SK-N-SH (cell line): ENCODE measurements around the gene SRRM2.

Experiments
- EP300 ChIP-seq, 2 experiments: IDR thresholded peaks; 2 replicates each; pipeline versions ENCODE4 v1.4.0 to v1.6.1; 2012; ENCODE audit warnings: borderline replicate concordance in 1 of 2, low read depth in 1 of 2, low read length in 1 of 2
- NFIC ChIP-seq: IDR thresholded peaks from 2 replicates; pipeline ENCODE4 v1.4.0; 2012; ENCODE audit warnings: borderline replicate concordance
- REST ChIP-seq: IDR thresholded peaks from 2 replicates; pipeline ENCODE4 v1.6.1; 2012; ENCODE audit warnings: mild to moderate bottlenecking, low read depth, low read length, moderate library complexity
- SIN3A ChIP-seq: IDR thresholded peaks from 2 replicates; pipeline ENCODE4 v1.6.1; 2012; ENCODE audit warnings: low read depth, mild to moderate bottlenecking, low read length, moderate library complexity, borderline replicate concordance
- TAF1 ChIP-seq: IDR thresholded peaks from 2 replicates; pipeline ENCODE4 v1.6.1; 2012; ENCODE audit warnings: low read depth, mild to moderate bottlenecking, low read length, moderate library complexity, borderline replicate concordance
- TCF12 ChIP-seq: IDR thresholded peaks from 2 replicates; pipeline ENCODE4 v1.4.0; 2012
- TF ChIP-seq, protein P1 (sequence below): fragments of 200-600 bp; sonication (generic); IDR thresholded peaks from 2 replicates; pipeline ENCODE4 v1.6.1; 2017; ENCODE audit warnings: antibody characterized with exemption, mild to moderate bottlenecking, moderate library complexity
- TF ChIP-seq, protein P2 (sequence below): fragments of 150-350 bp; IDR thresholded peaks from 2 replicates; pipeline ENCODE4 v1.6.1; 2017; ENCODE audit warnings: antibody characterized with exemption, low read length, low read depth, borderline replicate concordance

- no peak for TF ChIP-seq SIN3A
- TF ChIP-seq, protein P1, sequence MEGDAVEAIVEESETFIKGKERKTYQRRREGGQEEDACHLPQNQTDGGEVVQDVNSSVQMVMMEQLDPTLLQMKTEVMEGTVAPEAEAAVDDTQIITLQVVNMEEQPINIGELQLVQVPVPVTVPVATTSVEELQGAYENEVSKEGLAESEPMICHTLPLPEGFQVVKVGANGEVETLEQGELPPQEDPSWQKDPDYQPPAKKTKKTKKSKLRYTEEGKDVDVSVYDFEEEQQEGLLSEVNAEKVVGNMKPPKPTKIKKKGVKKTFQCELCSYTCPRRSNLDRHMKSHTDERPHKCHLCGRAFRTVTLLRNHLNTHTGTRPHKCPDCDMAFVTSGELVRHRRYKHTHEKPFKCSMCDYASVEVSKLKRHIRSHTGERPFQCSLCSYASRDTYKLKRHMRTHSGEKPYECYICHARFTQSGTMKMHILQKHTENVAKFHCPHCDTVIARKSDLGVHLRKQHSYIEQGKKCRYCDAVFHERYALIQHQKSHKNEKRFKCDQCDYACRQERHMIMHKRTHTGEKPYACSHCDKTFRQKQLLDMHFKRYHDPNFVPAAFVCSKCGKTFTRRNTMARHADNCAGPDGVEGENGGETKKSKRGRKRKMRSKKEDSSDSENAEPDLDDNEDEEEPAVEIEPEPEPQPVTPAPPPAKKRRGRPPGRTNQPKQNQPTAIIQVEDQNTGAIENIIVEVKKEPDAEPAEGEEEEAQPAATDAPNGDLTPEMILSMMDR = peak; percentile 18; the same call in 1 of the 2 replicates
- TF ChIP-seq, protein P2, sequence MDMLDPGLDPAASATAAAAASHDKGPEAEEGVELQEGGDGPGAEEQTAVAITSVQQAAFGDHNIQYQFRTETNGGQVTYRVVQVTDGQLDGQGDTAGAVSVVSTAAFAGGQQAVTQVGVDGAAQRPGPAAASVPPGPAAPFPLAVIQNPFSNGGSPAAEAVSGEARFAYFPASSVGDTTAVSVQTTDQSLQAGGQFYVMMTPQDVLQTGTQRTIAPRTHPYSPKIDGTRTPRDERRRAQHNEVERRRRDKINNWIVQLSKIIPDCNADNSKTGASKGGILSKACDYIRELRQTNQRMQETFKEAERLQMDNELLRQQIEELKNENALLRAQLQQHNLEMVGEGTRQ = no peak
- no peak for TF ChIP-seq TAF1
- no peak for TF ChIP-seq EP300 (IDR thresholded peaks at IDR 0.05; ENCODE audit: borderline replicate concordance in 1 of 2, low read depth in 1 of 2, low read length in 1 of 2)
- no peak for TF ChIP-seq TCF12
- TF ChIP-seq NFIC = no peak
- TF ChIP-seq REST = no peak
These were observed 17.9 kb downstream of the SRRM2 start for GRCh38 chr16:2770057-2770951.
